Frontal cortex (tissue), 4 donors: ENCODE data around the gene JAKMIP2. TPM values are rescaled to one million over a fixed set of nuclear protein-coding genes. Genes with fewer than 3 reads are reported as not detected.

Experiments used
- DNase-seq, 2 donors: peaks; one replicate each; pipeline ENCODE4 v3.0.0; 2012; ENCODE audit warnings: low spot score in 2 of 2
- FAIRE-seq: peaks from 2 replicates; lab custom pipeline; 2012; peaks lifted over from hg19 to GRCh38; lab: Jason Lieb, UNC
- total RNA-seq: library from RNA; depleted of rRNA; stranded (reverse); fragments of >200 nt; gene quantifications from one replicate; pipeline ENCODE4 v1.2.3, GENCODE V29; 2014
- donor health status: control.
- donor health status: control.
- donor health status: control.

The JAKMIP2 gene
- total RNA-seq, 1 donor from 2014 or later: 56.3 TPM

- DNase-seq: no peak
- FAIRE-seq: no peak
Measured at GRCh38 chr5:147791181-147791580, 8.7 kb upstream of the JAKMIP2 start.

- DNase-seq (no peak), FAIRE-seq (no peak)
Measured at GRCh38 chr5:147789820-147790219, 7.3 kb upstream of the JAKMIP2 start.

- DNase-seq: no peak
- no peak for FAIRE-seq
Measured at GRCh38 chr5:147788023-147788422, 5.5 kb upstream of the JAKMIP2 start.

GRCh38 chr5:147786142-147786541, 3.6 kb upstream of the JAKMIP2 start:
- FAIRE-seq (no peak), DNase-seq (no peak)

- DNase-seq: no peak
- FAIRE-seq: no peak
Measured at GRCh38 chr5:147784146-147784987, 1.8 kb upstream of the JAKMIP2 start.

- no peak for DNase-seq
- no peak for FAIRE-seq
Measured at GRCh38 chr5:147780924-147781573, 1.5 kb downstream of the JAKMIP2 start.

GRCh38 chr5:147779694-147780093, 2.8 kb downstream of the JAKMIP2 start:
- no peak for FAIRE-seq
- no peak for DNase-seq

- DNase-seq: no peak
- no peak for FAIRE-seq
Measured at GRCh38 chr5:147776989-147777388, 5.5 kb downstream of the JAKMIP2 start.

- DNase-seq: no peak
- no peak for FAIRE-seq
Measured at GRCh38 chr5:147773587-147773986, 8.9 kb downstream of the JAKMIP2 start.

GRCh38 chr5:147773139-147773538, 9.4 kb downstream of the JAKMIP2 start:
- FAIRE-seq (no peak), DNase-seq (no peak)

- DNase-seq: no peak
- FAIRE-seq: no peak
Measured at GRCh38 chr5:147767048-147767447, 15.5 kb downstream of the JAKMIP2 start.

GRCh38 chr5:147763791-147764525, 18.6 kb downstream of the JAKMIP2 start:
- FAIRE-seq (no peak), DNase-seq (no peak)

GRCh38 chr5:147760086-147760875, 22.2 kb downstream of the JAKMIP2 start:
- DNase-seq (no peak), FAIRE-seq (no peak)

- no peak for FAIRE-seq
- DNase-seq: no peak
Measured at GRCh38 chr5:147759441-147759840, 23.1 kb downstream of the JAKMIP2 start.

- DNase-seq (no peak), FAIRE-seq (no peak)
Measured at GRCh38 chr5:147756566-147756965, 26.0 kb downstream of the JAKMIP2 start.

GRCh38 chr5:147754372-147755122, 28.0 kb downstream of the JAKMIP2 start:
- DNase-seq (no peak), FAIRE-seq (no peak)

- DNase-seq (no peak), FAIRE-seq (no peak)
Measured at GRCh38 chr5:147753765-147754164, 28.8 kb downstream of the JAKMIP2 start.

- FAIRE-seq (no peak), DNase-seq (no peak)
Measured at GRCh38 chr5:147752666-147753290, 29.8 kb downstream of the JAKMIP2 start.

- DNase-seq: no peak
- FAIRE-seq: no peak
Measured at GRCh38 chr5:147752033-147752432, 30.5 kb downstream of the JAKMIP2 start.
